GM12892 (cell line): ENCODE results near the gene PNCK.

Experiments used
- POLR2A ChIP-seq: IDR thresholded peaks from 2 replicates; pipeline ENCODE4 v1.6.1; 2011; ENCODE audit warnings: low read depth, low read length, control low read depth
- POLR2AphosphoS5 ChIP-seq: IDR thresholded peaks from 2 replicates; pipeline ENCODE4 v1.6.1; 2011; ENCODE audit warnings: low read depth, low read length, control low read depth
- TAF1 ChIP-seq: IDR thresholded peaks from 2 replicates; pipeline ENCODE4 v1.6.1; 2011; ENCODE audit warnings: low read depth, mild to moderate bottlenecking, control low read depth, low read length, borderline replicate concordance

- TF ChIP-seq POLR2A: no peak
- no peak for TF ChIP-seq POLR2AphosphoS5
- no peak for TF ChIP-seq TAF1
Observed at GRCh38 chrX:153673428-153674218, at the start of gene PNCK.
